HG03045 (cell line): ENCODE measurements around the gene FOXJ2.
"Not testable (repeated sequence)": the region's sequence is repeated elsewhere in the genome, so short reads cannot be mapped to it uniquely, and the experiment has no call there.

Experiments
- ATAC-seq: cut with Tn5 transposase; IDR thresholded peaks from one replicate; pipeline ENCODE4 v1.9.1; 2021; ENCODE audit warnings: mild to moderate bottlenecking, moderate library complexity; ENCODE audit not compliant: unreplicated experiment

Gene FOXJ2

GRCh38 chr12:8028267-8028666 is 4.2 kb upstream of the FOXJ2 start:
- ATAC-seq: no peak

- no peak for ATAC-seq
Observed at GRCh38 chr12:8030189-8030588, 2.3 kb upstream of the FOXJ2 start.

GRCh38 chr12:8031017-8031416 is 1.5 kb upstream of the FOXJ2 start:
- not testable (repeated sequence) for ATAC-seq

- no peak for ATAC-seq
Observed at GRCh38 chr12:8031872-8032241, 659 bp upstream of the FOXJ2 start.

GRCh38 chr12:8033153-8034044 is 883 bp downstream of the FOXJ2 start:
- ATAC-seq: peak; percentile 23

GRCh38 chr12:8034802-8035201 is 2.3 kb downstream of the FOXJ2 start:
- ATAC-seq: no peak

- no peak for ATAC-seq
Observed at GRCh38 chr12:8035440-8036010, 3.0 kb downstream of the FOXJ2 start.

- ATAC-seq: no peak
Observed at GRCh38 chr12:8036346-8036745, 3.8 kb downstream of the FOXJ2 start.

GRCh38 chr12:8037046-8037663 is 4.6 kb downstream of the FOXJ2 start:
- ATAC-seq: no peak

- no peak for ATAC-seq
Observed at GRCh38 chr12:8037947-8038346, 5.4 kb downstream of the FOXJ2 start.

- no peak for ATAC-seq
Observed at GRCh38 chr12:8038659-8039114, 6.2 kb downstream of the FOXJ2 start.

- ATAC-seq: no peak
Observed at GRCh38 chr12:8040791-8041190, 8.3 kb downstream of the FOXJ2 start.

- ATAC-seq: no peak
Observed at GRCh38 chr12:8045952-8046944, 13.7 kb downstream of the FOXJ2 start.

- no peak for ATAC-seq
Observed at GRCh38 chr12:8047842-8048241, 15.3 kb downstream of the FOXJ2 start.

GRCh38 chr12:8048906-8049305 is 16.4 kb downstream of the FOXJ2 start:
- ATAC-seq: no peak

- ATAC-seq: no peak
Observed at GRCh38 chr12:8050600-8051250, 18.2 kb downstream of the FOXJ2 start.

GRCh38 chr12:8052679-8053078 is 20.2 kb downstream of the FOXJ2 start:
- no peak for ATAC-seq

- ATAC-seq: no peak
Observed at GRCh38 chr12:8054816-8055215, 22.3 kb downstream of the FOXJ2 start.

GRCh38 chr12:8057306-8057705 is 24.8 kb downstream of the FOXJ2 start:
- no peak for ATAC-seq

- no peak for ATAC-seq
Observed at GRCh38 chr12:8057839-8058238, 25.3 kb downstream of the FOXJ2 start.
